ENCODE results near the gene OSMR. TPM values are rescaled to one million over a fixed set of nuclear protein-coding genes. Genes with fewer than 3 reads are reported as not detected.

OSMR gene
- total RNA-seq, 1 donor from 2014 or later = 2.8 TPM

DNA sequence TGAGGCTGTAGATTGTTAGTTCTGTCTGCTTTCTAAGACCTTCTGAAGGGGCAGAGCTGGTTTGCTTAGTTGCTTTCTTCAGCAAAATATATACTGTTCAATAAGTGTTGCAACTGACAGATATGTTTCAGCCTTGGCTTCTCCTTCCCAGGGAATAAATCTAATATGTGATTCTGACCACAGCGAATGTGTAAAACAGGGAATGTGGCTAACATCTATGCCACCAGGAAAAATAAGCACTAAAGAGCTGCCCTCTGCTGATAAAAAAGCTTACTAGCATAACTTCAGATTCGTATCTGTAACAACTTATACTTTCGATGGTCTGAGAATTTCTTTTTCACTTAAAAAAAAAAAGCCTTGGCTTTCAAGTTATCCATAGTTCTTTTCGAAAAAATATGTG is 13.0 kb upstream of the OSMR start:
- DNase-seq (ENCODE audit: low read depth, low spot score) = no peak
- no peaks in the 10 kb centered on the region for H3K27me3 Mint-ChIP-seq (ENCODE audit: low read depth)
- H3K36me3 Mint-ChIP-seq (ENCODE audit: low read depth) = no peaks in the 10 kb centered on the region
- no peak overlapping the region for H3K27ac Mint-ChIP-seq (ENCODE audit: unreplicated experiment)
- no peak overlapping the region for H3K4me3 Mint-ChIP-seq
- H3K4me1 Mint-ChIP-seq = peaks cover 11% of the 10 kb centered on the region
- TF ChIP-seq, protein P1, sequence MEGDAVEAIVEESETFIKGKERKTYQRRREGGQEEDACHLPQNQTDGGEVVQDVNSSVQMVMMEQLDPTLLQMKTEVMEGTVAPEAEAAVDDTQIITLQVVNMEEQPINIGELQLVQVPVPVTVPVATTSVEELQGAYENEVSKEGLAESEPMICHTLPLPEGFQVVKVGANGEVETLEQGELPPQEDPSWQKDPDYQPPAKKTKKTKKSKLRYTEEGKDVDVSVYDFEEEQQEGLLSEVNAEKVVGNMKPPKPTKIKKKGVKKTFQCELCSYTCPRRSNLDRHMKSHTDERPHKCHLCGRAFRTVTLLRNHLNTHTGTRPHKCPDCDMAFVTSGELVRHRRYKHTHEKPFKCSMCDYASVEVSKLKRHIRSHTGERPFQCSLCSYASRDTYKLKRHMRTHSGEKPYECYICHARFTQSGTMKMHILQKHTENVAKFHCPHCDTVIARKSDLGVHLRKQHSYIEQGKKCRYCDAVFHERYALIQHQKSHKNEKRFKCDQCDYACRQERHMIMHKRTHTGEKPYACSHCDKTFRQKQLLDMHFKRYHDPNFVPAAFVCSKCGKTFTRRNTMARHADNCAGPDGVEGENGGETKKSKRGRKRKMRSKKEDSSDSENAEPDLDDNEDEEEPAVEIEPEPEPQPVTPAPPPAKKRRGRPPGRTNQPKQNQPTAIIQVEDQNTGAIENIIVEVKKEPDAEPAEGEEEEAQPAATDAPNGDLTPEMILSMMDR (conservative IDR thresholded peaks at IDR 0.05) = no peak
- H3K9me3 Mint-ChIP-seq = no peaks in the 10 kb centered on the region

DNA sequence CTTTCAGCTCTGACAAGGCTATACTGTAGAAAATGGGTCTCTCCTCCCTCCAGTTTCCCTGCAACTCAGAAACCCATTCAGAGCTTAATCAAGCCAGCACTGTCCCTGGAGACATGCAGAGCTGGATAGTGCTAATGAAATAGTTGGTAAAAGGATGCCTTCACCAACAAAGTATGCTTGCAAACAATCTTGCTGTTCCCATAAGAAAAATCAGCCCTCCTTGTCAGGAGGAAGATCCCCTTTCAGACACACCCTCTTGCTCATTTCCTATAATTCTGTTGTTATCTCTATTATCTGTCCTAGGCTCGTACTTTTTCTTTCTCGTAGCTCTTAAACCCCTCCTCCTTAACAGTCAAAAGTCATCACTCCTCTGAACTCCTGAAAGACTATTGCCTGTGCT is 9.9 kb upstream of the OSMR start:
- Mint-ChIP-seq H3K9me3 (no peaks in the 10 kb centered on the region), H3K4me1 (peaks cover 11% of the 10 kb centered on the region), H3K27me3 (ENCODE audit: low read depth) (no peaks in the 10 kb centered on the region), H3K4me3 (no peak overlapping the region), H3K27ac (ENCODE audit: unreplicated experiment) (no peak overlapping the region), H3K36me3 (ENCODE audit: low read depth) (peaks cover 2% of the 10 kb centered on the region)
- DNase-seq (ENCODE audit: low read depth, low spot score) = no peak
- TF ChIP-seq, protein P1 (conservative IDR thresholded peaks at IDR 0.05) = no peak

DNA sequence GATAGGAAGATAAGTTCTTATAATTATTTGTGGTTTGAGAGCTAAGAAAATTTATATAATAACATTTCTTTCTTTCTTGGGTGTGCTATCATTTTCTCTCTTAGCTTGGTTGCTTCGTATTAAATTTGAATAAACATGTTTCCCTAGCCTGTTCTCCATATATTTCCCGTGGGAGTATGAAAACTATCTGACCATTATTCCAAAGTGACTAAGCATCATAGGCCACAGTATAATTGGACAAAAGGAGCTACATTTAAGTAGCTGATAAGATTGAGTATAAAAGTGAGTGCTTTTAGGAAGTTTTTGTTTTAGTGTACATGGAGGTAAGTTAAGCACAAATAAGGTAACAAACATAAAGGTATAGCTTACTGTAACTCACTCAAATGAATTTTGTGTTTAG is 8.4 kb upstream of the OSMR start:
- no peak overlapping the region for H3K4me3 Mint-ChIP-seq
- TF ChIP-seq, protein P1 (conservative IDR thresholded peaks at IDR 0.05) = no peak
- H3K27me3 Mint-ChIP-seq (ENCODE audit: low read depth) = no peaks in the 10 kb centered on the region
- no peak overlapping the region for H3K27ac Mint-ChIP-seq (ENCODE audit: unreplicated experiment)
- H3K4me1 Mint-ChIP-seq = peaks cover 8% of the 10 kb centered on the region
- H3K9me3 Mint-ChIP-seq = no peaks in the 10 kb centered on the region
- no peak for DNase-seq (ENCODE audit: low read depth, low spot score)
- peaks cover 2% of the 10 kb centered on the region for H3K36me3 Mint-ChIP-seq (ENCODE audit: low read depth)

DNA sequence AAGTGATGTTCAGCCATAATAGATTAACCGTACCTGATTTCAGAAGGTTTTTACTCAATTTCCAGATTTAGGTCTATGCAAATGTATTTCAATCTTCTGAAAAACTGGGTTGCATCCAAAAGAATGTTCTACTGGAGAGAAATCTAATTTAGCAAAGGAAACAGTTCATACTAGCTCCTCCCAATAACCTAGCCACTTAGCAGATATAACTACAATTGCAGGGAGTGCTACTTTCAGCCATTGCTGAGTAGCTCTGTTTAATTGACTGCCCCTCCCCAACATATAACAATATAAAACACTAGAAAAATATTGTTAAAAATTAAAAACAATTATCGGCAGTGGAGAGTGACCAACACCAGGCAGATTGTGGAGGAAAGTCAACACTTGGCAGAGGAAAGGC is 7.9 kb upstream of the OSMR start:
- TF ChIP-seq, protein P1 (conservative IDR thresholded peaks at IDR 0.05) = no peak
- Mint-ChIP-seq H3K27ac (ENCODE audit: unreplicated experiment) (no peak overlapping the region), H3K4me1 (peaks cover 8% of the 10 kb centered on the region), H3K9me3 (no peaks in the 10 kb centered on the region), H3K4me3 (no peak overlapping the region), H3K36me3 (ENCODE audit: low read depth) (peaks cover 6% of the 10 kb centered on the region), H3K27me3 (ENCODE audit: low read depth) (peaks cover 3% of the 10 kb centered on the region)
- no peak for DNase-seq (ENCODE audit: low read depth, low spot score)

DNA sequence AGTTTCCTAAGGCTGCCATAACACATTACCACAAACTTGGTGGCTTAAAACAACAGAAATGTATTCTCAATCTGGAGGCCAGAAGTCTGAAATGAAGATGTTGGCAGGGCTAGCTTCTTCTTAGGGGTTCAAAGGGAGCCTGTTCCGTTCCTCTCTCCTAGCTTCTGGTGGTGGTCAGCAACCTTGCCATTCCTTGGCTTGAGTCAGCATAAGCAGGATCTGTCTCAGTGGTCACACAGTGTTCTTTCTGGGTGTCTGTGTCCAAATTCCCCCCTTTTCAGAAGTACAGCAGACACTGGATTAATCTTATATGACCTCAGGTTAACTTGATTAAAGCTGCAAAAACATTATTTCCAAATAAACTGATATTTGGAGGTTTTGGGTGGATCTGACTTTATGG is 2.1 kb upstream of the OSMR start:
- no peak for DNase-seq (ENCODE audit: low read depth, low spot score)
- Mint-ChIP-seq H3K9me3 (no peaks in the 10 kb centered on the region), H3K27ac (ENCODE audit: unreplicated experiment) (no peak overlapping the region), H3K4me3 (no peak overlapping the region), H3K4me1 (peaks cover 14% of the 10 kb centered on the region), H3K27me3 (ENCODE audit: low read depth) (peaks cover 45% of the 10 kb centered on the region), H3K36me3 (ENCODE audit: low read depth) (peaks cover 6% of the 10 kb centered on the region)
- TF ChIP-seq, protein P1 (conservative IDR thresholded peaks at IDR 0.05) = no peak

Data from neural crest cell (in vitro differentiated cells).